Subcutaneous adipose tissue (tissue), 4 donors: Measurements from ENCODE around the gene NDUFAF7. TPM values are rescaled to one million over a fixed set of nuclear protein-coding genes. Genes with fewer than 3 reads are reported as not detected.

Experiments used
- CTCF ChIP-seq: fragments of 450-650 bp; IDR thresholded peaks from one replicate; pipeline ENCODE4 v1.5.1; 2016; ENCODE audit warnings: low read depth, mild to moderate bottlenecking, control low read depth, antibody characterized with exemption, moderate library complexity
- total RNA-seq, 4 donors: library from RNA; depleted of rRNA; stranded (reverse); fragments of >200 nt; gene quantifications; one replicate each; pipeline ENCODE4 v1.1.0, GENCODE V29; 2016

The NDUFAF7 gene
- total RNA-seq, 4 donors from 2014 or later: 14.5 to 22.9 (median 18.5) TPM

- no peak for TF ChIP-seq CTCF
Observed at GRCh38 chr2:37274359-37274965, 43.0 kb downstream of the NDUFAF7 start.

DNA sequence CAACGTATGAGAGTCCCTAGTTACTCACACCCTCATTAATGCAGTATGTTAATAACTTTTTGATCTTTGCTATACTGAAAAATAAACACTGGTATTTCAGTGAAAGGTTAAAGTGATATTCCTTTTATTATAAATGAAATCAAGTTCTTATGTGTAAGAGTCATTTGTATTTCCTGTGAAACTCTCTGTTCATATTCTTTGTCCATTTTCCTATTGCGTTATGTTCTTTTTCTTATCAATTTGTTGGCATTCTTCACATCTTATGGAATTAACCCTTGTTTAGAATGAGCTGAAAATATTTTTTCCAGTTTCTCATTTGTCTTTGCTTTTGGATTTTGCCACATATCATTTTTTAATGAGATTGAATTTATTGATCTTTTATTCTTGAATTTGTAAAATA lies 44.8 kb downstream of the NDUFAF7 start:
- no peak for TF ChIP-seq CTCF

- no peak for TF ChIP-seq CTCF
Observed at GRCh38 chr2:37281916-37282315, 50.5 kb downstream of the NDUFAF7 start.

DNA sequence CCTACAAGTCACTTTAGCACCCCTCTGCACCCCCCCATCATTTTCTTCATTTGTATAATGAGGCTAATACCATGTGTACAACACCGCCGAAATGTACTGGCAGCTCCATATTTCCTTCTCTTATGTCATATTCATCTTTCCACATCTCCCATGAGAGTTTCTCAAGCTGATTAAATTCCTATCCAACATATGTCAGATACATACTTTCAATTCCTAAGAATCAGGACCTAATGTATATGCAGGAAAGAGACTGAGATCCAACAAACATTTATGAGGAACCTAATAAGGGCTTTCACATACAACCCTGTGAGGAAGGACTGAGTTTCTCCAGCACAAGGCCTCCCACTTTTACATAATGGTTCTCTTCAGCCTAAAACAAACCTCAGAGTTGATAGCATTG lies 51.3 kb downstream of the NDUFAF7 start:
- TF ChIP-seq CTCF: no peak

GRCh38 chr2:37283207-37283606 lies 51.7 kb downstream of the NDUFAF7 start:
- no peak for TF ChIP-seq CTCF

DNA sequence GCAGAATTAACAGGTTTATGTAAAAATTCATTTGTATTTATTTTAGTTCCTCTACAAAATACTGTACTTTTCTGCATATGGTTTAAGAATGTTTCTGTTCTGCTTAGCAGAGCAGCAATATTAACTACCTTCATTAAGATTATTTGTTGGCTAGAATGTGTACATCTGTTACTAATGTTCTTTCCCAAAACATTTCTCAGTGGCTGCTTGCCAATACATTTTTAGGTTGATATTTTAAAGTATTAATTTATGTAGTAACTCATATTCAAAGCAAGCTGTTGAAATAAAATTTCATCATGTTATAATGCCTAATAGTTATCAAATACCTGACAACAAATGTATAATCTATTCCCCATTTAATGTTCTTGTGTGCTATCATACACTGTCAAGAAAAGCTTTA lies 52.9 kb downstream of the NDUFAF7 start:
- no peak for TF ChIP-seq CTCF

GRCh38 chr2:37287966-37288365 lies 56.5 kb downstream of the NDUFAF7 start:
- TF ChIP-seq CTCF: no peak

DNA sequence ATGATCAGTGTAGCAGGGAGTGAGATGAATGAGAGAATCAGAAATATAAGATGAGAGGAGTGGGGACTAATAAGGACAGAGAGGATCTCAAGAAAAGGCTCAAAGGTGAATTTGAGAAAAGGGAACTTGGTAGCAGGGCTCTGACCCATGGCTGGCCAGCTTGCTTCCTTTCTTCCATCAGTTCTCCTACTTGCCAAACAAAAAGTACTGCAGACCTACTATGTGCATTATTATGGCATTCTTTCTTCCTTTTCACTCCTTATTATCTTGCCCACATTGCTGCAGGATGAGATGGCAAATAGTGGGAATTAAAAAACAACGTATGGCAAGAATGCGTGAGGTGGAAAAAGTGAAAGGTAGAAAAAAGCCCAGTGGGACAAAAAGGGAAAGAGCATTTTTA lies 60.2 kb downstream of the NDUFAF7 start:
- no peak for TF ChIP-seq CTCF
